ENCODE results near the gene COL6A2. TPM values are rescaled to one million over a fixed set of nuclear protein-coding genes. Genes with fewer than 3 reads are reported as not detected.

The COL6A2 gene
- total and polyA plus RNA-seq, 10 donors: 101 to 259 (median 192) TPM

GRCh38 chr21:46142582-46143473 is 44.9 kb downstream of the COL6A2 start:
- Histone ChIP-seq H3K27ac (no peak overlapping the region), H3K4me3 (no peak overlapping the region), H3K4me1 (peaks cover 0 to 12% (median 7%) of the 10 kb centered on the region in 6 donors), H3K9me3 (peaks cover 0 to 4% (median 0%) of the 10 kb centered on the region in 8 donors), H3K27me3 (replicated peaks in 1 of 7) (peaks cover 0 to 23% (median 0%) of the 10 kb centered on the region in 7 donors), H3K36me3 (no peaks in the 10 kb centered on the region)
- TF ChIP-seq POLR2AphosphoS5 (IDR thresholded peaks at IDR 0.05): no peak
- no peak for TF ChIP-seq POLR2A (IDR thresholded peaks at IDR 0.05)
- no peak for TF ChIP-seq CTCF (IDR thresholded peaks at IDR 0.05 in 8 of 11, conservative IDR thresholded peaks at IDR 0.05 in 3 of 11)
- intact Hi-C loops (cut with DNase I; ENCODE audit: low total_unique reads): no loop called here
- WGBS, 5 donors: 86 to 88% (median 87%) methylated on average over 21 of the region's 21 CpGs
- DNase-seq: peak; percentile 69

GRCh38 chr21:46144464-46145070 is 46.7 kb downstream of the COL6A2 start:
- Histone ChIP-seq H3K36me3 (no peaks in the 10 kb centered on the region), H3K4me1 (peaks cover 0 to 12% (median 7%) of the 10 kb centered on the region in 6 donors), H3K27me3 (replicated peaks in 1 of 7) (peaks cover 0 to 9% (median 0%) of the 10 kb centered on the region in 7 donors), H3K27ac (no peak overlapping the region), H3K4me3 (no peak overlapping the region), H3K9me3 (peaks cover 0 to 4% (median 0%) of the 10 kb centered on the region in 8 donors)
- DNase-seq: no peak
- TF ChIP-seq POLR2A (IDR thresholded peaks at IDR 0.05) (no peak), CTCF (IDR thresholded peaks at IDR 0.05 in 8 of 11, conservative IDR thresholded peaks at IDR 0.05 in 3 of 11) (no peak), POLR2AphosphoS5 (IDR thresholded peaks at IDR 0.05) (no peak)
- intact Hi-C loops (cut with DNase I; ENCODE audit: low total_unique reads): no loop called here
- 40 to 54% (median 47%) methylated on average over 4 of the region's 4 CpGs for WGBS, 5 donors

GRCh38 chr21:46145159-46145839 is 47.4 kb downstream of the COL6A2 start:
- Histone ChIP-seq H3K4me1 (peaks cover 0 to 12% (median 7%) of the 10 kb centered on the region in 6 donors), H3K9me3 (peaks cover 0 to 4% (median 0%) of the 10 kb centered on the region in 8 donors), H3K27me3 (replicated peaks in 1 of 7) (peaks cover 0 to 4% (median 0%) of the 10 kb centered on the region in 7 donors), H3K4me3 (no peak overlapping the region), H3K27ac (no peak overlapping the region), H3K36me3 (no peaks in the 10 kb centered on the region)
- intact Hi-C loops (cut with DNase I; ENCODE audit: low total_unique reads): no loop called here
- WGBS, 5 donors: 92 to 95% (median 93%) methylated on average over 11 to 51 of the region's 51 CpGs
- TF ChIP-seq CTCF (IDR thresholded peaks at IDR 0.05 in 8 of 11, conservative IDR thresholded peaks at IDR 0.05 in 3 of 11) (no peak), POLR2AphosphoS5 (IDR thresholded peaks at IDR 0.05) (no peak), POLR2A (IDR thresholded peaks at IDR 0.05) (no peak)
- peak; percentile 72 for DNase-seq

All from spleen (tissue), 11 donors.